Effector memory CD8-positive, alpha-beta T cell (primary cell): ENCODE measurements around the gene SLC2A2.

Source experiments
- ATAC-seq: fragments of 150-1000 bp; cut with Tn5 transposase; replicated peaks from 2 replicates; pipeline ENCODE4 v1.10.0; 2021; ENCODE audit warnings: mild to moderate bottlenecking, moderate library complexity
- DNase-seq, 3 experiments: peaks; one replicate each; pipeline ENCODE4 v3.0.0; 2021
- H3K27ac Mint-ChIP-seq, 2 donors: one replicate each; pipeline ENCODE4 v1.8.0; 2022; ENCODE audit warnings: mild to moderate bottlenecking in 2 of 2, mixed read lengths in 2 of 2, moderate library complexity in 2 of 2
- H3K27me3 Mint-ChIP-seq, 2 donors: one replicate each; pipeline ENCODE4 v1.8.0; 2022; ENCODE audit warnings: mixed read lengths in 2 of 2
- H3K36me3 Mint-ChIP-seq: one replicate; pipeline ENCODE4 v1.8.0; 2022; ENCODE audit warnings: mild to moderate bottlenecking, moderate library complexity, mixed read lengths; ENCODE audit not compliant: insufficient read depth
- H3K4me1 Mint-ChIP-seq, 2 donors: one replicate each; pipeline ENCODE4 v1.8.0; 2022; ENCODE audit warnings: low read depth in 2 of 2, mixed read lengths in 2 of 2
- H3K4me3 Mint-ChIP-seq, 2 donors: one replicate each; pipeline ENCODE4 v1.8.0; 2022; ENCODE audit warnings: mild to moderate bottlenecking in 2 of 2, mixed read lengths in 2 of 2, moderate library complexity in 2 of 2
- H3K9me3 Mint-ChIP-seq, 2 donors: one replicate each; pipeline ENCODE4 v1.8.0; 2022; ENCODE audit warnings: mixed read lengths in 2 of 2

The SLC2A2 gene

DNA sequence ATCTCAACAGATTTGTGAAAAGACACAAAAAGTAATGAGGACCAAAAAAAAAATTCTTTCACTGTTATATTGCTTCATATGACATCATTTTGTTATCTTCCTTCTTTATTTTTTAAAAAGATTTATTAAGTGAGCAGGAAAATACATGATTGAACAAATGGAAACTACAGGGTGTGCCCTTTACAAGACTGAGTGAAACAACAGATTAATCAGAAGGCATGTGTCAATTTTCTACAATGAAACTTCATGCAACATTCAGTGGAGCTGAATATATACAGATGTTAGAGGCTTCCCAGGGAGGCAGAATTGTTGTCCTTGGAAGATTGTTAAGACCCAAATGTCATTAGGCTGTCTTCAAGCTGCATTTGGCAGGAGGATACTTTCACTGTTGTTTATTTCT lies 28.4 kb upstream of the SLC2A2 start:
- Mint-ChIP-seq H3K9me3 (no peaks in the 10 kb centered on the region), H3K4me3 (no peak overlapping the region), H3K27me3 (peaks cover 0 to 6% of the 10 kb centered on the region in 2 donors), H3K27ac (no peak overlapping the region), H3K4me1 (no peaks in the 10 kb centered on the region), H3K36me3 (peaks cover 2% of the 10 kb centered on the region)
- DNase-seq (no peak), ATAC-seq (no peak)

DNA sequence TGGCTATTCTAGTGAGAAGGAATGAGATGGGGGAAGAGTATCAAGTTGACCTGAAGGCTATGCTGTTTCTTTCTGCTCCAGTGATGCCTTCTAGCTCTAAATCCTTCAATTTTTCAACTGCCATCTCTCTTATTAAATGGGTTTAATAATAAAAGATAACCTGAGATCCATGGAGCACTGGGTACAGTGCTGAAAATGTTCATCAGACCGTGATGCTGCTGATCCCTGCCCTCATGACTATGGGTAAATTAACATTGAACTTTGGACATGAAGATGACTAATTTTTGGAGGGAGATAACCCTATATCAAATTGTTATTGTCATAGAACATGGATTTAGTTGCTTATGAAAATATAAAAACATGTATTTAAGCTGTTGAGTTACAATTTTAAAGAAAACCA lies 27.7 kb upstream of the SLC2A2 start:
- H3K27ac Mint-ChIP-seq: no peak overlapping the region
- no peaks in the 10 kb centered on the region for H3K4me1 Mint-ChIP-seq
- H3K9me3 Mint-ChIP-seq: no peaks in the 10 kb centered on the region
- DNase-seq (no peak), ATAC-seq (no peak)
- peaks cover 2% of the 10 kb centered on the region for H3K36me3 Mint-ChIP-seq
- peaks cover 0 to 6% of the 10 kb centered on the region in 2 donors for H3K27me3 Mint-ChIP-seq
- no peak overlapping the region for H3K4me3 Mint-ChIP-seq

DNA sequence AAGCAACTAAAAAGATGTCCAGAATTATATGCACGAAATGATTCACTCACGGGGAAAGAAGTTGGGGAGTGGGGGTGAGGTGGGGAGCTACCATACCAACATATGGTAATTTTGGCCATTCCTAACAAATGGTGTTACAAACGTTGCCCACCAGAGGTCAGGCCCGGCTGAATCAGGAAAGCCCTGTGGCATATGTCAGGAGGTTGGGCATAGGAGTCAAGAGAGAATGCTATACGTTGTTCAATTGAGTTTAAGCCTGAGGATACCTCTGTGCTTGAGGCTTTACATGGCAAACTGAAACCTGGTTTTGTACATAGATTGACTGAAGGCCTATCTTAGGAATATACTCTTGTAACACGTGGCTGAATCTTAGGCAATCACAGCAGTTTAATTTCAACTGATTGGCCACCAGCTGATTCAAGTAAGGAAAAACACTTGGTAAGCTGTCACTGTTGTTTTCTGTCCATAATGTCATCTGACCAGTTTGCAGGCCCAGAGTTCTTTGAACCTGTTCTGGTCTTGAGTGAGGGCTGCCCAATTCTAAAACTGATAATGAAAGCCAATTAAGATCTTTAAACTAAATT lies 23.4 kb upstream of the SLC2A2 start:
- no peak overlapping the region for H3K4me3 Mint-ChIP-seq
- DNase-seq (peak; percentile 15 to 27 (median 18)), ATAC-seq (peak; percentile 69)
- peaks cover 2% of the 10 kb centered on the region for H3K36me3 Mint-ChIP-seq
- no peaks in the 10 kb centered on the region for H3K9me3 Mint-ChIP-seq
- H3K27me3 Mint-ChIP-seq: peaks cover 8 to 12% of the 10 kb centered on the region in 2 donors
- H3K27ac Mint-ChIP-seq: no peak overlapping the region
- no peaks in the 10 kb centered on the region for H3K4me1 Mint-ChIP-seq

DNA sequence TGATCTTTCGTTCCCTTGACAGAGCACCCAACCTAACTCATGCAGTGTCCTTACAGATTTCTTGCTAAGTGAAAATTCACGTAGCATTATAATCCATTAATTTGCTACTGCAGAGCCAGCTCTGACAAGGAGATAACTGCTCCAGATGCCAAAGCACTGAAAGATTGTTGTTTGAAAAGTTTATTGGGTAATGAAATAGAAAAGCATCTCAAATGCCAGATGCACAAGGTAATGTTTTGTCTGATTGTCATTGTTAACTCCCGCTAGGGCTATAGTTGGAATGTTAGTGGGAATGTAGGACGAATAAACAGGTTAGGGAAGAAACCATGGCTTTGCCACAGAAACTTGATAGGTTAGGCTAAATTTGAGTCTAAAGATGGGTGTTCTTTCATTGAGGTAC lies 20.2 kb upstream of the SLC2A2 start:
- H3K9me3 Mint-ChIP-seq: no peaks in the 10 kb centered on the region
- ATAC-seq (no peak), DNase-seq (no peak)
- H3K4me1 Mint-ChIP-seq: no peaks in the 10 kb centered on the region
- no peaks in the 10 kb centered on the region for H3K36me3 Mint-ChIP-seq
- H3K27me3 Mint-ChIP-seq: peaks cover 22 to 29% of the 10 kb centered on the region in 2 donors
- no peak overlapping the region for H3K4me3 Mint-ChIP-seq
- H3K27ac Mint-ChIP-seq: no peak overlapping the region

DNA sequence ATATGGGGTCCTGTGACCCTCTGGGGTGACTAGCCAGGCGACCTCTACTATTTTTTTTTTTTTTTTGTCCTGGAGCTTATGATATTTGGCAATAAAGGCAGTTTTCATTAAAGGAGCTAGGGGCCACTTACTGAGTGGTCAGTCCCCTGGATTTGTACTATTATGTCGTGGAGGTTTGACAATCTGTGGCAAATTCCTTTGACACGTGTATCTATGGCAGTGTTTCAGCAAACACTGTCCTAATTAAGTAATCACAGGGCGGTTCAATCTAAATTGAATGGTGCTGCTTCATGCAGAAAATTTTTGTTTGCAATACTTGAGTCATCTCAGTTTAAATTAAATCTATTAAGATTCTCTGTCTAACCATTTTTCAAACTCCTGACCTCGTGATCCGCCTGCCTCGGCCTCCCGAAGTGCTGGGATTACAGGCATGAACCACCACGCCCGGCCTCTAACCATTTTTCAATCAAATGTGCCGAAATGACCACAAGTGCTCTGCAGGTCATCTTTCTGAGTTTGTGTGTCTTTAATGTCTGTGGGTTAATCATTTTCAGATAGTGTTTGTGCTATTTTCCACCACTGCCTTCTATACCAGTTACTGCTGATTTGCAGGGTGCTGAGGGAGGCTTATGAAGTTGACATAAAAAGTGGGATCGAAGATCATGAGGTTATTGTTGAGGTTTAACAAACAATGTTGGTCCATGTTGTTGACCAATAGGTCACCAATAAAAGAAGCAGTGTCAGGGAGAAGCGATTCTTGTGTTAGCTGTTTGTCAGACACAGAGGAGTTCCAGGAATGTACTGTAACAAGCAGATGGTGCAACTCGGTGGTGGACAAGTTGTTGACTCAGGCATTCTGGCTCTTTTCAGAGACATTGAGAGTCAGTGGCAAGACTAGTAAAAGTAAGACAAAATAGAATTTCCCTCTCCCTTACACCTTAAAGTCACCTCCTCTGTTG lies 18.6 kb upstream of the SLC2A2 start:
- ATAC-seq (no peak), DNase-seq (no peak)
- no peaks in the 10 kb centered on the region for H3K4me1 Mint-ChIP-seq
- H3K27ac Mint-ChIP-seq: no peak overlapping the region
- no peaks in the 10 kb centered on the region for H3K36me3 Mint-ChIP-seq
- no peaks in the 10 kb centered on the region for H3K9me3 Mint-ChIP-seq
- H3K27me3 Mint-ChIP-seq: peaks cover 17 to 32% of the 10 kb centered on the region in 2 donors
- no peak overlapping the region for H3K4me3 Mint-ChIP-seq

DNA sequence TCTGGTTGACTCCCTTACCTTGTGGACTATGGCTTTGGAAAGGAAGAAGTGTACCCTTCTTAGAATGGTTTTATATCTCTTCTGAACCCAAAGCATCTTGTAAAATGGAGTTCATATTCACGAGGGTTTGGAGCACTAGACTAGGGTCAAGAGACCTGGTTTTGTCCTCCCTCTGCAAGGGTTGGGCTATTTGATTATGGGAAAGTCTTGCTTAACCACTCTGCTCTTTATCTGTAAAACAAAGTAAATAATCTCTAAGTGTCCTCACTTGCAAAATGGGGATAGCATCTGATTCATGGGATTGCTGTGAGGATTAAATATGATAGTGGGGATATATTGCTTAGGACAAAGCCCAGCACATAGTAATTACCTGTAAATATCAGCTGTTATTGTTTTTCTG lies 17.9 kb upstream of the SLC2A2 start:
- no peak overlapping the region for H3K4me3 Mint-ChIP-seq
- no peaks in the 10 kb centered on the region for H3K36me3 Mint-ChIP-seq

DNA sequence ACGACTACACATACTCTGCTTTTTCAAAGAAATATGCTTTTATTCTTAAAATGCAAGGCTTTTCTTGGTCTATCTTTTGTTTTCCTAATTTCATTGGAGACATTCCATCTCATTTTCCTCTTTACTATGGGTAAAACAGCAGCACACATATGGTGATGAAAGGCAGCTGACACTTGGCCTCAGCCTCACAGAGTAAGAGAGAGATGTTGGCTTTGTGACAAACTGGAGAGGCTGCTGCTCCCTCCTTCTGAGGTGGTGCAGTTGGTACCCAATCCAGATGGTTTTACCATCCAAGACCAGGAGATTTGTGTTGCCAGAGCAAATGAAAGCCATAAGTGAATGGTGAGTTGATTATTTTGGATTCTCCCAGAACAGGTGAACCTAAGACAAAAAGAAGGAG lies 13.2 kb upstream of the SLC2A2 start:
- Mint-ChIP-seq H3K27me3 (peaks cover 46 to 54% of the 10 kb centered on the region in 2 donors), H3K9me3 (no peaks in the 10 kb centered on the region), H3K4me1 (no peaks in the 10 kb centered on the region), H3K4me3 (no peak overlapping the region), H3K36me3 (no peaks in the 10 kb centered on the region), H3K27ac (no peak overlapping the region)
- no peak for DNase-seq
- ATAC-seq: no peak

More for the DNA sequence above, 17.9 kb upstream of the SLC2A2 start:
- no peak for DNase-seq
- Mint-ChIP-seq H3K9me3 (no peaks in the 10 kb centered on the region), H3K4me1 (no peaks in the 10 kb centered on the region), H3K27ac (no peak overlapping the region), H3K27me3 (peaks cover 19 to 39% of the 10 kb centered on the region in 2 donors)
- ATAC-seq: no peak

DNA sequence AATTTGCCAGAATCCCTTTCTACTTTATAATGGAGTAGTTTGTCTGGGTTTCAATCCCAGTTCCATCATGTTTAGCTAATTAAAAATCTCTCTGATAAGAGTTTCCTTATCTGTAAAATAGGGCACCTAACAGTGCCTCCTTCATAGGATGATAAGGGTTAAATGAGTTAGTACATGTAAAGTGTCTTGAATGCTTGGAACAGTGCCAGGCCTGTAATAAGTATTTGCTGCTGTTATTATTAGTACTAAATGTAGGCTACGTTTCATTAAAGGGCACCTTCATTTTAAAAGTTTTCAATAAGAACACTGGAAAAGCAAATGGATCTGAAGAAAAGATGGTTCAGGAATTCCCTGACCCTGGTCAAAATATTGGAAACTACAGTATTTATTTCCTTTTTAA lies 11.8 kb upstream of the SLC2A2 start:
- ATAC-seq (no peak), DNase-seq (no peak)
- Mint-ChIP-seq H3K9me3 (no peaks in the 10 kb centered on the region), H3K4me3 (no peak overlapping the region), H3K27me3 (peaks cover 36 to 44% of the 10 kb centered on the region in 2 donors), H3K27ac (no peak overlapping the region), H3K36me3 (no peaks in the 10 kb centered on the region), H3K4me1 (no peaks in the 10 kb centered on the region)

DNA sequence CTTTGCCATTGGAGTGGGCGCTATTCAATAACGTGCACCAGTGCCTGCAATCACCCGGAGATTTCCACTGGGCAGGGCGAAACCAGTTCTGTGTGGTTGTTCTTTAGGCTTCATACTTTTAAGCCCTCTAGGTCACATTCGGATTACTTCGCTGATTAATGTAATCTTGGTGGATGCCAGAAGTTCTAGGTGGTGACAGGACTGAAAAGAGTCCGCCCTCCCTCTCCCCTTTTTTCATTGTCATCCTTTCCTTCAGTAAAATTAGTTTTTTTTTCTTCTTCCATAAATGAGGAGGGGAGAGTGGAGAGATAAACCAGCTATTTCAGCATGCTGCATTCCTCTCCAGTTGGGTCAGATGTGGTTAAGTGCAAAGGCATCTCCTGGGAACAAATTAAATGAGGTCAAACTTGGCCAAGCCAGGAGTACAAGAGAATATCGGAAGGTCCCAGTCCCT lies 2.3 kb upstream of the SLC2A2 start:
- Mint-ChIP-seq H3K4me1 (no peaks in the 10 kb centered on the region), H3K9me3 (no peaks in the 10 kb centered on the region), H3K27ac (no peak overlapping the region), H3K36me3 (no peaks in the 10 kb centered on the region), H3K27me3 (peaks cover 0 to 17% of the 10 kb centered on the region in 2 donors), H3K4me3 (no peak overlapping the region)
- no peak for DNase-seq
- ATAC-seq: peak; percentile 22

DNA sequence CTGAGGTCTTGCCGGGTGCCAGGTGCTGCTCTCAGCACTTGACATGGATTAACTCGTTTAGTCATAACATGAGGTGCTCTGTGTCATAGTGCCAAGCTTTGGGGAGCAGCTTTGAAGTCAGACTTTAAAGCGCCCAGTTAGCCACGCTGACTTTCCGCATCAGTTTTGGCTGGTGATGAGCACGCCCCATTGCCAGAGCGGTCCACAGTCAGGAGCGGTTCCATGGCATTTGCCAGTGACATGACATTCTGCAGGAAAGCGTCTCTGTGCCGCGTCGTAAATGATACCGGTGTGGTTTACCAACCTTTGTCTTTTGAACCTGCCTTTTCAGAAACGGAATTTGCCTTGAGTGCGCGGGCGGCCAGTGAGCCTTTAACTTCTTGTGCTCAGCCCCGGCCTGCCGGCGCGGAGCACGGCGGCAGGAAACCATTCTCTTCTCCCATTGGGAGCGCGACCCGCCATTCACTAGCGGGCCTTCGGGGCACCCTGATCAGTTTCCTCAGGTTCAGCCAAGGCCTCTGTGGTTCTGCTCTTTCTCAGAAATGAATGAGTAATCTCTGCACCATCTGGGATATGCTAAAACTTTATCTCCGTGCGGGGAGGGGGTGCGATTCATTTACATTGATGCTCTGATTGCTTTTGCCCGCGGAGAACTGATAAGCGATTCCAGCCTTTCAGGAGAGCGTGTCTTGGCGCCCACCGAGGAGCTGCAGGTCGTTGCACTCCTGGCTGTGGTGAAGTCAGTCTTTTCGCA lies 1.7 kb upstream of the SLC2A2 start:
- Mint-ChIP-seq H3K27me3 (peaks cover 0 to 17% of the 10 kb centered on the region in 2 donors), H3K36me3 (no peaks in the 10 kb centered on the region), H3K4me3 (no peak overlapping the region), H3K27ac (no peak overlapping the region), H3K9me3 (no peaks in the 10 kb centered on the region), H3K4me1 (no peaks in the 10 kb centered on the region)
- DNase-seq: no peak
- ATAC-seq: peak; percentile 69

DNA sequence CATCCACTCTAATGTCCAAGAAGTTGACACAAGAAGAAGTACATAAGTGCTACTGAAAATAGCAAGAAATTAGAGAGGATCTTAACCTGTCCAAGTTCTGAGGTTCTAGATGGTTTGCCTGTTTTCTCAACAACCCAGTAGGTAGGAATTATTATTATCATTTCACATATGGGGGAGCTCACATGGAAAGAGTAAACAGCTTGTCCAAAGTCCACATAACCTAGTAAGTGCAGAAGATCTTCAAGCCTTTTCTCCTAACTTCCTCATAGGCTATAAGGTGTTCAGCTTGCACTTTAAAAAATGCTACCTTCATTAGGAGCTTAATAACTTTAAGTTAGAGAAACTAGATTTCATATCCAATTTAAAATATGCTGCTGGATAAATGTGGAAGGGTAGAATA lies 3.0 kb downstream of the SLC2A2 start:
- Mint-ChIP-seq H3K4me3 (no peak overlapping the region), H3K27me3 (peaks cover 18 to 41% of the 10 kb centered on the region in 2 donors), H3K27ac (no peak overlapping the region), H3K9me3 (no peaks in the 10 kb centered on the region), H3K4me1 (no peaks in the 10 kb centered on the region), H3K36me3 (no peaks in the 10 kb centered on the region)
- no peak for DNase-seq
- no peak for ATAC-seq

DNA sequence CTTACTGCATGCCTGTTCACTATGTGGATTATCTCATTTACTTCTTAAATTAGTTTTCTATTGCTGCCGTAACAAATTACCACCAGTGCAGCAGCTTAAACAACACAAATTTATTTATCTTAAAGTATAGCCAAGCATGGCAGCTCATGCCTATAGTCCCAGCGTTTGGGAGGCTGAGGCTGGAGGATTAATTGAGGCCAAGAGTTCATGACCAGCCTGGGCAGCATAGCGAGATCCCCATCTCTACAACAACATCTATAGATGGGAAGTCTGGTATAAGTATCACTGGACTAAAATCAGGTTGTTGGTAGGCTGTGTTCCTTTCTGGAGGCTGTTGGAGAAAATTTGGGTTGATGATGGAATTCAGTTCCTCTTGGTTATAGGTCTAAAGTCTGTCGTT lies 5.1 kb downstream of the SLC2A2 start:
- ATAC-seq: no peak
- H3K27me3 Mint-ChIP-seq: peaks cover 31 to 34% of the 10 kb centered on the region in 2 donors

DNA sequence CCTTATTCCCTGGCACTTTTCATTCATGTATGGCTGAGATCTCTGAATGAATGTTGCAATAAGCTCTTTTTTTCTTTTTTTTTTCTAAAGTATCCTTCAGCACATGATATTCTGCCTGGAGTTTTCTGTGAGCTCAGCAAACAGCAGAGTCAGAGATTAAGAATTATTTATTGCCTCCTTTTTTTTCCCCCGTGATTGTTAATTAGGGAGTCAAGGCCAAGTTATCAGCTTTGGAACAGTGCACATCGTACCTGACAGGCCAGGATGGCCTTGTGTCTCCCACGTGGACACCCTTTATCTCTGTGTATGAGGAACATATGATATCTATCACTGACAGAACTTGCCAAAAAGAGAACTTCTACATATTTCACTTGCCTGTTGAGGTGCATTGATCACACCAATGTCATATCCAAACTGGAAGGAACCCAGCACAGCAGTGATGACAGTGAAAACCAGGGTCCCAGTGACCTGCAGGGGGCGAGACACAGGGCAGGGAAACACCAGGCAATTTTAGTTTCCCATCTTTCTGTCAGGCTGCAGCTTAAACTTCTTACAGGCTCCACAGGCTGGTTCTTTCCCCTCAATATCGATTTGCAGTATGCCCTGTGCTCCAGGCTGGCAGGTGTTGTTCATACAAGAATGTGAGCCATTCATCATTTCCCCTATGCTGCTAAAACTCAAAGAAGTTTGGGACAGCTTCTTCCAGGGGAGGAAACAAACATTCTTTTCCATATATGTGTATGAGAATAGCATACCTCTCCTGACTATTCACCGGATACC lies 8.2 kb downstream of the SLC2A2 start:
- no peaks in the 10 kb centered on the region for H3K9me3 Mint-ChIP-seq
- no peak overlapping the region for H3K4me3 Mint-ChIP-seq
- H3K36me3 Mint-ChIP-seq: no peaks in the 10 kb centered on the region
- ATAC-seq (no peak), DNase-seq (no peak)
- H3K27ac Mint-ChIP-seq: no peak overlapping the region
- H3K27me3 Mint-ChIP-seq: peaks cover 39 to 44% of the 10 kb centered on the region in 2 donors
- no peaks in the 10 kb centered on the region for H3K4me1 Mint-ChIP-seq

More for the DNA sequence above, 5.1 kb downstream of the SLC2A2 start:
- Mint-ChIP-seq H3K9me3 (no peaks in the 10 kb centered on the region), H3K4me1 (no peaks in the 10 kb centered on the region), H3K27ac (no peak overlapping the region), H3K36me3 (no peaks in the 10 kb centered on the region), H3K4me3 (no peak overlapping the region)
- DNase-seq: no peak
